Vagina (tissue), 2 donors: ENCODE measurements around the gene SLC3A2. TPM values are rescaled to one million over a fixed set of nuclear protein-coding genes. Genes with fewer than 3 reads are reported as not detected.
A peak's percentile ranks its signal among the peaks of the same experiment; 100 is the strongest.

Experiments used
- DNase-seq, 2 donors: peaks; one replicate each; pipeline ENCODE4 v3.0.0-alpha.2; 2017; ENCODE audit errors: extremely low spot score in 2 of 2
- H3K27ac ChIP-seq: fragments of 200-600 bp; sonication (generic); one replicate; pipeline ENCODE4 v1.5.1; 2019
- H3K27me3 ChIP-seq: fragments of 200-600 bp; sonication (generic); one replicate; pipeline ENCODE4 v1.5.1; 2019
- H3K36me3 ChIP-seq, 2 donors: fragments of 200-600 bp; sonication (generic); one replicate each; pipeline ENCODE4 v1.5.1; 2017 to 2019
- H3K4me1 ChIP-seq: fragments of 200-600 bp; sonication (generic); one replicate; pipeline ENCODE4 v1.5.1; 2019
- H3K4me3 ChIP-seq, 2 donors: fragments of 200-600 bp; sonication (generic); 1 replicate in 1 of 2; 2 replicates in 1 of 2; pipeline ENCODE4 v1.5.1; 2016 to 2019
- H3K9me3 ChIP-seq: fragments of 200-600 bp; sonication (generic); one replicate; pipeline ENCODE4 v1.5.1; 2019
- CTCF ChIP-seq, 3 experiments: fragments of 450-650 bp in 2 of 3; fragments of 200-600 bp in 1 of 3; sonication (generic) in 1 of 3; IDR thresholded peaks; one replicate each; pipeline ENCODE4 v1.5.1; 2017 to 2019; ENCODE audit warnings: antibody characterized with exemption in 3 of 3, mild to moderate bottlenecking in 2 of 3, moderate library complexity in 2 of 3
- POLR2A ChIP-seq, 2 donors: fragments of 450-650 bp; IDR thresholded peaks; one replicate each; pipeline ENCODE4 v1.6.1; 2017; ENCODE audit warnings: antibody characterized with exemption in 2 of 2, mild to moderate bottlenecking in 2 of 2, moderate library complexity in 2 of 2
- POLR2AphosphoS5 ChIP-seq, 2 donors: sonication (generic); formaldehyde crosslinking; IDR thresholded peaks; one replicate each; pipeline ENCODE4 v1.9.0; 2017; ENCODE audit warnings: antibody characterized with exemption in 2 of 2, mild to moderate bottlenecking in 2 of 2, low read depth in 1 of 2; ENCODE audit not compliant: insufficient read depth in 1 of 2
- intact Hi-C: fragments of 100-400 bp; cut with DNase I; formaldehyde crosslinking; loops from one replicate; pipeline ENCODE4 v1.15.1; 2023
- total RNA-seq: library from RNA; depleted of rRNA; stranded (reverse); fragments of >200 nt; gene quantifications from one replicate; pipeline ENCODE4 v1.2.3, GENCODE V29; 2016

Gene SLC3A2
- total RNA-seq, 1 donor from 2014 or later = 169 TPM

- peak overlapping the region; percentile 100 for H3K27ac ChIP-seq
- H3K36me3 ChIP-seq = peaks cover 0 to 54% of the 10 kb centered on the region in 2 donors
- intact Hi-C loops = no loop called here
- H3K4me3 ChIP-seq = peak overlapping the region; percentile 98 to 100
- DNase-seq = no peak
- H3K9me3 ChIP-seq = no peaks in the 10 kb centered on the region
- H3K4me1 ChIP-seq = peaks cover 69% of the 10 kb centered on the region
- TF ChIP-seq CTCF (IDR thresholded peaks at IDR 0.05) = no peak
- TF ChIP-seq POLR2AphosphoS5 (IDR thresholded peaks at IDR 0.05; ENCODE audit: insufficient read depth in 1 of 2, low read depth in 1 of 2) = no peak
- TF ChIP-seq POLR2A (IDR thresholded peaks at IDR 0.05) = no peak
- H3K27me3 ChIP-seq = no peaks in the 10 kb centered on the region
Measured at GRCh38 chr11:62882788-62883501, 2.2 kb downstream of the SLC3A2 start.

GRCh38 chr11:62883673-62884072 is 3.0 kb downstream of the SLC3A2 start:
- peaks cover 5 to 62% of the 10 kb centered on the region in 2 donors for H3K36me3 ChIP-seq
- TF ChIP-seq CTCF (IDR thresholded peaks at IDR 0.05) = no peak
- no peak for TF ChIP-seq POLR2AphosphoS5 (IDR thresholded peaks at IDR 0.05; ENCODE audit: insufficient read depth in 1 of 2, low read depth in 1 of 2)
- TF ChIP-seq POLR2A (IDR thresholded peaks at IDR 0.05) = no peak
- intact Hi-C loops = no loop called here
- H3K4me3 ChIP-seq = peak overlapping the region in 1 of 2 donors; percentile 18
- DNase-seq = no peak
- no peaks in the 10 kb centered on the region for H3K27me3 ChIP-seq
- H3K27ac ChIP-seq = peak overlapping the region; percentile 100
- H3K9me3 ChIP-seq = no peaks in the 10 kb centered on the region
- H3K4me1 ChIP-seq = peaks cover 74% of the 10 kb centered on the region

- Histone ChIP-seq H3K4me3 (no peak overlapping the region), H3K27me3 (no peaks in the 10 kb centered on the region), H3K4me1 (peaks cover 73% of the 10 kb centered on the region), H3K9me3 (no peaks in the 10 kb centered on the region), H3K36me3 (peaks cover 5 to 72% of the 10 kb centered on the region in 2 donors), H3K27ac (no peak overlapping the region)
- DNase-seq = no peak
- intact Hi-C loops = no loop called here
- no peak for TF ChIP-seq POLR2AphosphoS5 (IDR thresholded peaks at IDR 0.05; ENCODE audit: insufficient read depth in 1 of 2, low read depth in 1 of 2)
- TF ChIP-seq CTCF (IDR thresholded peaks at IDR 0.05) = no peak
- no peak for TF ChIP-seq POLR2A (IDR thresholded peaks at IDR 0.05)
Measured at GRCh38 chr11:62885137-62885750, 4.5 kb downstream of the SLC3A2 start.

GRCh38 chr11:62888406-62888805 is 7.7 kb downstream of the SLC3A2 start:
- intact Hi-C loops = no loop called here
- DNase-seq = no peak
- TF ChIP-seq POLR2AphosphoS5 (IDR thresholded peaks at IDR 0.05; ENCODE audit: insufficient read depth in 1 of 2, low read depth in 1 of 2) = no peak
- TF ChIP-seq CTCF (IDR thresholded peaks at IDR 0.05) = no peak
- no peak for TF ChIP-seq POLR2A (IDR thresholded peaks at IDR 0.05)
- Histone ChIP-seq H3K9me3 (no peaks in the 10 kb centered on the region), H3K36me3 (peaks cover 5 to 63% of the 10 kb centered on the region in 2 donors), H3K27ac (no peak overlapping the region), H3K27me3 (no peaks in the 10 kb centered on the region), H3K4me3 (no peak overlapping the region), H3K4me1 (peaks cover 55% of the 10 kb centered on the region)

DNA sequence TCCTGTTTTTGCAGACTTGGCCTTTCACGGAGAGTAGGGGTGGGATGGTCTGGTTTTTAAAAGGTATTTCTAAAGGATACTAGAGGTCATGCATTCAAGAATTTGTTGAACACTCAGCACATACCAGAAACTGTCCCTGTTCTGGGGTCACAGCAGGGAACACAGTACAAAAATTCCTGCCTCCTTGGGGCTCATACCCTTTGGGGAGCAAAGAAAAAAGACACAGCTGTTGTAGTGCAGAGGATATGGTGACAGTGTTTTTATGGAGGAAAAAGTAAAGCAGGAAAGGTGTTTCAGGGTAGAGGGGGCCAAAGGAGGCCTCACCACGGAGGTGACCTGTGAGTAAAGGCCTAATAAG is 8.4 kb downstream of the SLC3A2 start:
- peaks cover 48% of the 10 kb centered on the region for H3K4me1 ChIP-seq
- no peak for DNase-seq
- peaks cover 5 to 56% of the 10 kb centered on the region in 2 donors for H3K36me3 ChIP-seq
- H3K9me3 ChIP-seq = no peaks in the 10 kb centered on the region
- no peak overlapping the region for H3K27ac ChIP-seq
- no peak for TF ChIP-seq CTCF (IDR thresholded peaks at IDR 0.05)
- TF ChIP-seq POLR2A (IDR thresholded peaks at IDR 0.05) = no peak
- TF ChIP-seq POLR2AphosphoS5 (IDR thresholded peaks at IDR 0.05; ENCODE audit: insufficient read depth in 1 of 2, low read depth in 1 of 2) = no peak
- no peaks in the 10 kb centered on the region for H3K27me3 ChIP-seq
- no peak overlapping the region for H3K4me3 ChIP-seq
- intact Hi-C loops = no loop called here
